ENCODE data around the gene CUX1.

Gene CUX1

DNA sequence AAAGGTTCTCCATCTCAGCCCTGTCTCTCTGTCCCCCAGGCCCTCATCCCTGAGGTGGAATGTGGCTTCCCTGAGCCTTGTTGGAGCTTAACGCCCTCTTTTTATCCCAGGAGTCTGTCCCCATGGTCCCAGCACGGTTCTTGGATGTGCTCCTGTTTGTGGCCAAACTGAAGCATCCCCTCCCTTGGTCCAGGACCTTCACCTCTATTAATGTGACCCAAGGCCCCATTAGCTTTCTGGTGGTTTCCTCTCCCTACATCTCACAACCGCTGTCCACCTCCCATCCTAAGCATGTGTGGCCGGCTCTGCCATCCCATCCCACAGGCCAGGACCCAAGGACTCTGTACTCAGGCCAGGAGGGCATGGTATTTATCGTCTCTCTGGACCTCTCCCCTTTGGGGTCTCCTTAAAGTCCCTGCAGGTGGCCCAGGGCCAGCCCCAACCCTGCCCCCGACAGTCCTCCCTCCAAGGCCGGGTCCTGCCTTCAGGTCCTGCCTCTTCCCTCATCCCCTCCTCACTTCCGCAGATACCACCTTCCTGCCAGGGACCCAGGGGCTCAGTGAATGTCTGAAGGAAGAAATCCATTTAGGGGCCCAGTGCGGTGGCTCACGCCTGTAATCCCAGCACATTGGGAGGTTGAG is 453.9 kb downstream of the CUX1 start:
- no peak for DNase-seq (ENCODE audit: low spot score)

DNA sequence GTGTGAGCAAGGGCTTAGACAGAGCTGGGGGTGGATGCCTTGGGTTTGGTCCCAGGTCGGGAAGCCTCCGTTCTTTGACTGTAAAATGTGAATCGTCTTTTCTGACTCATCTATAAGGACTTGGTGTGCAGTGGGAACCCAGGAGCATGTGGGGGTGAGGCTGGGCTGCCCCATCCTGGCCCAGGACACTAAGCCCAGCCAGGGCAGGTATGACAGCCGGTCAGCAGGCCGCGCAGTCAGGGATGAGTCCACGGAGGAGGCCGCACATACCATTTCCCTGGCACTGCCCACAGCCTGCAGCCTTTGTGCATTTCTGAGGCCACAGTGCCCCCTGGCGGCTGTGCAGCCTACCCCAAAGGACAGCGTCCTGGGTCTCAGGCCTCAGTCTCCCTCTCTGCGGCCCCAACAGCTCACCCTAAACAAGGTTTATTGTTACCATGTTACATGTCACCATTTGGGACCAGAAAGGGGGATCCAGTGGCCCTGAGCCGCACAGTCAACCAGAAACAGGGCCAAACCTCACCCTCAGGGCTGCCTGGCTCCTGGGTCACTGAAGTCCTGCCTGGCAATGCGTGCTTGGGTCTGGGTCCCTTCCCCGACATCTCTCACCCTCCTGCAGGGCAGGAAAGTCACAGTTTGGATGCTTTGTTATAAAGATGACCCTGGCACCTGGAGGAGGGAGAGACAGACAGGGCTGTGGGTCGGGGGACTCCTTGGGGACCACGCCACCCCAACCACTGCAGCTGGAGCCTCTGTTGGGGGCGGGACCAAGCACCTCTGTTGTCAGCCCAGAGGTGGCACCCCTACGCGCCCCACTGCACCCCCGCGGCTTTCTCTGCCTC is 454.9 kb downstream of the CUX1 start:
- DNase-seq (ENCODE audit: low spot score): peak; percentile 88

DNA sequence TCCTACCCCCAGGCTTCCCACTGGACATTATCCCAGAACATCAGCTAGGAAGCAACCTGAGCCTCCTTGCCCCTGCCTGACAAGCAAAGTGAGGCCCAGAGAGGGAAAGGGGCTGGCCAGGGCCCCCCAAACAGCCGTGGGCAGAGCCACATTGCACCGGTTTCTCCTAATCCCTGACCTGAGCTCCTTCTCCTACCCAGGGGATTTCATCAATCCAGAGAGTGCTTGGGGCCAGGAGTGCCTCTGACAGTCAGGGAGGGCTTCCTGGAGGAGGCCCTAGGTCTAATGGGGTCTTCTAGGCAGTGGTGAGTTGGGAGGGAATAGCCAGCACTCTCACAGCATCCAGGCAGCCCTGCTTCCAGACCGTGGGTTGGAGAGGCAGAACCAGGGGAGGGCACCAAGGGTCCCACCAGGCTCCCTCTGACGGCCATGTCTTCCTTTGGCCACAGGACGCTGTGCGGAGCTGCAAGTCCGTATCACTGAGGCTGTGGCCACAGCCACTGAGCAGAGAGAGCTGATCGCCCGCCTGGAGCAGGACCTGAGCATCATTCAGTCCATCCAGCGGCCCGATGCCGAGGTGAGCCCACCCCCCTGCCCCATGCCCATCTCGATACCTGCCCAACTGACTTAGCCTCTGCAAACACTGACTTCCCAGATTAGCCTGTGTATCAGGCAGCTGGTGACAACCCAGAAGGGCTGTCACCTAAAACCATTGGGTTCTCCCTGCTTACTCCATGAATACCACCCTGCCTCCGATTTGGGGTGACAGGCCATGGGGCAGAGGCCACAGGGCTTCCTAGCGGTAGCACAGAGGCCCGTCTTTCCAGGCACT is 455.7 kb downstream of the CUX1 start:
- DNase-seq (ENCODE audit: low spot score): no peak

DNA sequence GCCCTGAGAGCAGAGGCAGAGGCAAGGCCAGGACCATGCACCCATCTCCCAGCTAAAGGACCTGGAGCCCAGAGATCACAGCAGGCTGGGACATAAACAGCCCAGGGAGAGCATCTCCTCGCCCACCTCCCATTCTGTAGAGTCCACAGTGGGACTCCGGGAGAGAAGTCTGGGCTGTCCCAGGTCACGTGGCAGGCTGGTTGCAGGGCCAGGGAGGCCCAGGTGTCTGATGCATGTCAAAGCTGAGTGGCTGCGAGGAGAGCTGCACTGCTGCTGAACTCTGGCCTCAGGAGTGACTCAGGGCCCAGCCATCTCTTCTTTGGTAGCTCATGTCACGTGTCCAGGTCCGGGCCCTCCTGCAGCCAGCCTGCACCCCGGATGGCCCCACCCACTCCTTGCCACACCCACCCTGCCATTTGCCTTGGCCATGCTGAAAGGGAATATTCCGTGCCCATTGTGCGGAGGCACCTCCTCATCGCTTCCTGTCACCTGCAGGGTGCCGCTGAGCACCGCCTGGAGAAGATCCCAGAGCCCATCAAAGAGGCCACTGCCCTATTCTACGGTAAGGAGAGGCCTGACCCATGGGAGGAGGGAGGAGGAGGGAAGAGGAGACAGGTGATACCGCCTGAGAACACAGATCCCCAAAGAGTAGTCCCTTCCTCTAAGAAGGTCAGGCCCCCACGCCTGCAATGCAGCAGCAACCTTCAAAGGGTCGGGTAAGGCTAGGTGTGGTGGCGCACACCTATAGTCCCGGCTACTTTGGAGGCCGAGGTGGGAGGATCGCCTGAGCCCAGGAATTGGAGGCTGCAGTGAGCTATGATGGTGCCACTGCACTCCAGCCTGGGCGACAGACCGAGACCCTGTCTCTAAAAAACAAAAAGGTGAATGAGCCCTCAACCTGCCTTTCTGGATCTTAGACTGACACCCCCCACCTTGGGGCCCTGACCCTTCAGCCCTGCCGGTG is 456.6 kb downstream of the CUX1 start:
- no peak for DNase-seq (ENCODE audit: low spot score)

DNA sequence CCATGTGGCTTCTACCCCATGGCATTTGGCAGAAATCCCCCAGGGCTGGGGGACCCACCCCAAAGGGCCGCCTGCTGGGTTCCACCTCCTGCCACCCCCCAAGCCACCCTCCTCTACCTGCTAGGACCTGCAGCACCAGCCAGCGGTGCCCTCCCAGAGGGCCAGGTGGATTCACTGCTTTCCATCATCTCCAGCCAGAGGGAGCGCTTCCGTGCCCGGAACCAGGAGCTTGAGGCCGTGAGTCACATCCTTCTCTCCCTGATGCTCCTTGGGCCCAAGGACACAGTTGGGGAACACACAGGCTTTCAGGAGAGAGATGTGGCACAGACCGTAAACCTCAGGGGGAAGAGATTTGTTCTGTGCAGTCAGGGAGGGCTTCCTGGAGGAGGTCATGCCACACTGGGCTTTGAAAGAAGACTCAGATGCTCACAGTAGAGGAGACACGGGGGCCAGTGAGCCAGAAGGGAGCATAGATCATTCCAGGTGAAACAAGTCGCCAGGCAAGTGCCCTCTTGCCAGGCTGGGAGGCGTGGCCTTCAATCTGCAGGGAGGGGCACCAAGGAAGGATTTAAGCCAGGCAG is 457.8 kb downstream of the CUX1 start:
- no peak for DNase-seq (ENCODE audit: low spot score)

DNA sequence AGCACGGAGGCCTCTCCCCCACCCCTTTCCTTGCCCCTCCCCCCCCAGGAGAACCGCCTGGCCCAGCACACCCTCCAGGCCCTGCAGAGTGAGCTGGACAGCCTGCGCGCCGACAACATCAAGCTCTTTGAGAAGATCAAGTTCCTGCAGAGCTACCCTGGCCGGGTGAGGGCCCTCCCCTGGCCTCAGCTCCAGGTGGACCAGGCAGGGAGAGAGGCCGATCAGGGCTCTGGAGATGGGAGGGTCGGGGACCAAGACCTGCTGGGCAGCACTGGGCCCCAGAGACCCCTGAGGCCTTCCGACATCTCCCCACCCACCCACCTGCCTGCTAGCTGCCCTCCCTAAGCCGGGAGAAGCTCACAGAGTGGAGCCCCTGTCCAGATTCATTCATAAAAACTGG is 460.5 kb downstream of the CUX1 start:
- no peak for DNase-seq (ENCODE audit: low spot score)

DNA sequence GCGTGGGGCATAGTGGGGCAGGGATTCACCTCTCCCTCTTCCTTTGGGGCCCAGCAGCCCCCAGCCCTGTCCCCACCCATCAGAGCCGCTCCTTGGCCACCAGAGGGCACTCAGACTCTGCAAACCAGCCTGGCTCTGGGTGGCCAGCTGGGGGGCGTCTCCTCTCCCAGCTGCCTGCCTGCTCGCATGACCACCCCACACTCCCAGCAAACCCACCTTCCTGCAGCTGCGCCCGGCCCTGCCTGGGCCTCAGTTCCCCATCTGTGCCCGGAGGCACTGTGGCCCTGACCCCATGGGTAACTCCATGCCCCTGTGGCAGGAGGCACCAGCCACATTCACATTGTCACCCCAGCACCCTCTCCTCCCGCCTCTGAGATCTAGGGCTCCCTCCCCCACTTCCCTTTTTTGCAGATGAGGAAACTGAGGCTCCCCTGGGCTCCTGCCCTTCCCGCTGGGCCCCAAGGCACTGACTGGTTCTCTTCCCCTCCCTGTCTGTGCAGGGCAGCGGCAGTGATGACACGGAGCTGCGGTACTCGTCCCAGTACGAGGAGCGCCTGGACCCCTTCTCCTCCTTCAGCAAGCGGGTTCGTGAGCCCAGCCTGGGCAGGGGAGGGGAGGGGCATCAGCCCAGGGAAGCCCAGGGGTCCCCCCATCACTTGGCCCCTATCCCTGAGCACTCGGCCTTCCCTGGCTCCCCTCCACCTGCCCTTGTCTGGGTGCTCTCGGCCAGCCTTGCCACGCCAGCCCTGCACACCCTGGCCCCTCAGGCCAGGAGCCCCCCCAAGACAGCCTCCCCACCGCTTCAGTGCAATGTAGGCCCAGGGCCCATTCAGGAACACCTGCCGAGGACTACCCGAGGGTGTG is 462.3 kb downstream of the CUX1 start:
- peak; percentile 79 for DNase-seq (ENCODE audit: low spot score)

DNA sequence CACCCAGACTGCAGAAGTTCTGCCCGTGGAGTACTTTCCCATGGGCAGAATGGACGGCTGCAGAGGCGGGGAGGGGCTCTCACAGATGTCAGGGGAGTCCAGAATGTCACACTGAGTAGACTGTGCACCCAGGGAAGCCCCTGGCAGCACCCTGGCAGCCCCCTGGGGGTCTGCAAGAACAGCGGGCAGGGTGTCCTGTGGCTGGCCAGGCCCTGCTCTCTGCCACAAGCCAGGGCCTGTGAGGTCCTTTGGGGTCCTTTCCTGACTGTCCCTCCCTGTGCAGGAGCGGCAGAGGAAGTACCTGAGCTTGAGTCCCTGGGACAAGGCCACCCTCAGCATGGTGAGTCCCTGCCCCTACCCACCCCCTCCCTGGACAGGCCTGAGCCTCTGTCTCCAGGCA is 463.1 kb downstream of the CUX1 start:
- no peak for DNase-seq (ENCODE audit: low spot score)

DNA sequence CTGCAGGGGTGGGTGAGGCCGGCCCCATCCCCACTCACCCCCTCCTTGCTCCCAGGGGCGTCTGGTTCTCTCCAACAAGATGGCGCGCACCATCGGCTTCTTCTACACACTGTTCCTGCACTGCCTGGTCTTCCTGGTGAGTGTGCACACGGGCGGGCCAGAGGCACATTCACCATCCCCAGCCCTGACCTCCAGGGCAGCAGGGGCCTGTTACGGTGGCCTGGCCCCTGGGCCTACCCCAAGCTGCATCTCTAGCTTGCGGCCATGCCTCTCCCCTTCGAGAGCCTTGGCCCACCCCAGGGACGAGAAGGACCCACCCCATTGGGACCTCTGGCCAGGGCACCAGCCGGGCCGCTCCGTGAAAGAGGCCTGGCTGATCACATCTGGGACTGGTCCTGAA is 464.4 kb downstream of the CUX1 start:
- DNase-seq (ENCODE audit: low spot score): no peak

DNA sequence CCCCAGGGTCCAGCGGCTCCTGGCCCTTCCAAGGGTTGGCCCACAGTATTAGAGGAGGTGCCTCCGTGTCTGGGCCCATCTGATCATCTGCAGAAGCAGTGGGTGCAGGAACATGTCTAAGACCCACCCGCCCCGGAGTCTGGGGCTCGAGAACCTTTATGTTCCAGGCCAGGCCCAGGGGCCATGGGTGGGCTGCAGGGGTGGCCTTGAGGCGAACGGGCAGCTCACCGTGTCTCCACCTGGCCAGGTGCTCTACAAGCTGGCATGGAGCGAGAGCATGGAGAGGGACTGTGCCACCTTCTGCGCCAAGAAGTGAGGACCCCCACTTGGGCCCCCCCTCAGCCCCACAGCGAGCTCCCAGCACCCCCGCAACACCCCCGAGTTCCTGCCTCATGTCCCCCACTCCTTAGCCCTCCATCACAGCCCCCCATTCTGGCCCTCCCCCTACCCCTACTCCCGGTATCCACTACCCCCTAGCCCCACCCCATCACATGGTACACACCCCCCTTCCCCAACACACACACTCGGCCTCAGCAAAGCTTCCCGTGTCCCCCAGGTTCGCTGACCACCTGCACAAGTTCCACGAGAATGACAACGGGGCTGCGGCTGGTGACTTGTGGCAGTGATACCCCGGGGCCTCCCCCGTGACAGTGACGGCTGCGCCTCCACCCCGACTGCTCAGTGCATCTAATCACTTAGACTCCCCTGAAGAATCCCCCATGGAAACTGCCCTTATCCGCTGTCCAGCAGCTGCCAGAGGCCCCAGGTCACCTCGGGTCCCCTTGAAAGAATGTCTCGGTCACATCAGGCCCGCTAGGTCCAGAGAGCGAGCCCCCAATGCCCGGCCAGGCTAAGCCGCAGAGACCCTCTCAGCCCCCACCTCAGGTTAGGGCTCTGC is 465.3 kb downstream of the CUX1 start:
- no peak for DNase-seq (ENCODE audit: low spot score)

DNA sequence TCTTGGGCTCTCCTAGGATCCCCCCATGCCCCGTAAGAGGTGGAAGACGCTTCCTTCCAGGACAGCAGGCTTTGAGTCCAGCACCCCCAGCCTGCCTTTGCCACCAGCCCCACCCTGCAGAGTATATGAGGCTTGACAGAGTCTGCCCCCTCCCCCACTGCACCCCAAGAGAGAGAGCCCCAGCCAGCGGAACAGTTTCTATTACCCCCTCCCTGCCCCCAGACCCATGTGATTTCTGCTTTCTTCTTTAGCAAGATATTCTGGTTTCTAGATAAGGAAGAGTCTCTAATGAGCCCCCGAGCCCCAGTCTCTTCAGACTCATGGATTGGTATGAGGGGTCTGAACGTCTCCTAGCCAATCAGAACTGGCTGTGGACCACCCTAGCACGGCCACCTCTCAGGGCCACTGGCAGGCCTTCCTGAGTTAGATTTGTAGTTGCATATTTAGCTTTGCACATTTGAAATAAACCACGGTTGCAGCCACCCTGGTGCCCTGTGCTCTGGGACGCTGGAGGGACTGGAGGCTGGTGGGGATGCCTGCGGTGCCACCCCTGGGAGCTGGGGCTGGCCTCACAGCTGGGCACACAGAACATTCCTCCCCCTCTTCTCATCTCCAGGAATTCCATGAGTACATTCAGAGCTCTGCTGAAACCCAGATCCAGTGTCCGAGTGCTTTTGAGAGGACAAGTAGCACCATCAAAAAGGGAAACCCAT is 466.2 kb downstream of the CUX1 start:
- no peak for DNase-seq (ENCODE audit: low spot score)

DNA sequence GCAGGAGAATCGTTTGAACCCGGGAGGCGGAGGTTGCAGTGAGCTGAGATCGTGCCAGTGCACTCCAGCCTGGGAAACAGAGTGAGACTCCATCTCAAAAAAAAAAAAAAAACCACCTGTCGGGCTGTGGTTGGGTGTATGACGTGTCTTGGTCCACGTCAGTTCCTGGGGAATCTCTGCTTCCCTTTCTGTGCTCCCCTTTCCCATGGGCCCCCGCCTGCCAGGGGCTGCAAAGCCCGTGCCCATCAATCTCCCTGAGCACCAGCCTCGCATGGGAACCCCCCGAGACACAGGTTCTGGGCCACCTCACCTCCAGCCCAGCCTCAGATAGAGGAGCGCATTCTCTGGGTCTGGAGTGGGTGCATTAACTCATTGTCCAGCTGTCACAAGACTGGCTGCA is 467.0 kb downstream of the CUX1 start:
- DNase-seq (ENCODE audit: low spot score): no peak

DNA sequence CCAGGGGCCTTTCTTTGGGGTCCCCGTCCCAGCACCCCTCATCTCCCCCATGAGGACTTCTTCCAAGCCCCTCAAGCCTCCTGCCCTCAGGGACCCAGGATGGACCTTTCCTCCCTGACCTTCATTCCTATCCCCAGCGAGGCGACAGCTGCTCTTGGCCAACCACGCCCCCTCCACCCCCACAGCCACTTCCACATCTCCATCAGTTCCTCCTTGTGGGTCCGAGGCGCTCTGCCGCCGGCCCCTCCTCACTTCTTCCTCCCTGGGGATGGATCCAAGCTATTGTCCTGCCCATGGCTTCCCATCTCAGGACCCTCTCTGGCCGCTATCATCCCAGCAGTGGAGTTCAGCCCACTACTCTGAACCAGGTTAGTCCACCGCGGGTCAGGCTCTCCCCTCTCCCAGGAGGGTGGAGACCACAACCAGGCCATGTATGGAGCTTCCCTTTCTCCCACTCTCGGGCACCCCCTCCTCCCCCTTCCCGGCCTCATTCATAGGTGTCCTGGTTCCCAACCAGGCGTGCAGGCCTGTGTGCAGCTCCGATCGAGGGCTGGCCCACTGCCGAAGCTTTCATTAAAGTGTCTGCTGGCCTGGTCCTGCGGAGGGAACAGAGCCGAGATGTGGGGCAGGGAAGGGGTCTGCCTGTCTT is 467.6 kb downstream of the CUX1 start:
- DNase-seq (ENCODE audit: low spot score): peak; percentile 44

DNA sequence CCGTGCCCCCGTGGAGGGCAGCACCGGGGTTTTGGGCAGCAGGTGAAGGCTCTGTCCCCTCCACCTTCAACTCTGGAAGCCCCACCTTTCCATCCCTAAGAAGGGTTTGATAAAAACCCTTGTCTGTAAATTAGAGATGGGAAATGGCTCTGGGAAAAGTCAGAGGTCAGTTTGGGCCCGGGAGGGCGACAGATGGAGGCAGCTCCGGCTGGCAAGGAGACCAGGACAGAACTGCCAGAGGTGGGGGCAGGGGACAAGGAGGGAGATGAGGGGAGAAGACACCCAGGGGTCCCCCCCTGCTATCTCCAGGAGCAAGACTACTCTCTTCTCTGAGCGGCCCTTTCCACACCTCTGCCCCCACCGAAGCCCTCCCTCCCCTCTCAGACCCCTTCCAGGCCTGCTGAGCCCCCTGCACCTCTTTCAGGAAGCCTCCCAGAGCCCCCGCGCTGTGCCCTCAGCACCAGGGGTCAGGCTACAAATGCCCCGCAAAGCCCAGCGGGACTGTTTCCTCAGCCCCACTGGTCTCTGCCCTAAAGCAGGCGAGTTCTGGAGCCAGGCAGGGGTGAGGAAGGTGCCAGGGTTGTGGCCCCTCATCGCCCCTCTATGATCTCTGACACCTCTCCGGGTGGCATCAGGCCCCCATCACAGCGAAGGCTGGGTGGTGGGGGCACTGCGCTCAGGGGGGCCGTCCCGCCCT is 468.3 kb downstream of the CUX1 start:
- DNase-seq (ENCODE audit: low spot score): no peak

DNA sequence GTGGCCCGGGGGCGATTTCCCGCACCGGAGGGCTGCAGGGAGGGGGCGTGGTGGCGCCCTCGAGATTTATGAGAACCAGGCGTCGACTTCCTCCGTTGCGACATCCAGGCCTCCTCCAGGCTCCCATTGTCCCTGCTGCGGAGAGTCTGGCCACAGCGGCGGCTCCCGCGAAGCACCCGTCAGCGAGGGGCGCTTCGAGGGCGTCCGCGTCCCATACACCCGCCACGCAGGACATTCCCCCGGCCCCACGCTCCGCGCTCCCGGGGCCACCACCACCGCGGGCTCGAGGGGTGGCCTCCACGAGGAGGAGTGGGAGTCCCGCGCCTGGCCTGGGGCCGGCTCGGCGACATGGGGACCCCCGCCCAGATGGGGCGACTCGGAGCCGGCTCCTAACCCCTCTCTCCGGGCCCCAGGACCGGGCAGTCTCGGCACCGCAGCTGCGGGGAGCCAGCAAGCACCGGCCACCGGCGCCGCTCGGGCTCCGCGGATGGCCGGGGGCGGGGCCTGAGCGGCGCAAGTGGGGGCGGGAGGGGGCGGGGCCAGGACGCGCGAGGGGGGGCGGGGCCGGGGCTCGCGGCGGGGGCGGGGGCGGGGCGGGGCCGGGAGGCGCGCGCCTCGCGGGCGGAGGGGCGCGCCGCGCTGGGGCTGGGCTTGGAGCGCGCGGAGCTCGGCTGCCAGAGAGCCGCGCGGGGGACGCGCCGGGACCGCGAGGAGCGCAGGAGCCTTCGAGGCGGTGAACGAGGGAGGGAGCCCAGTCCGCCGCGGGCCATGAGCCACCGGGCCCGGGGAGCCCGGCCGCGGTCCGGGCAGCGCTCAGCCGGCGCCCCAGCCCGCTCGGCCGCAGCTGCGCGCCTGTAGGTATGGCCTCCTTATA is 469.0 kb downstream of the CUX1 start, which contains the start of gene SH2B2:
TSS of gene SH2B2 (plus strand) at position 632 of the 874 bp plus-strand sequence. CDS start 13,683 bp downstream, outside the sequence.
- no peak for DNase-seq (ENCODE audit: low spot score)

Data from cerebellar cortex (tissue), 1 donor.